Measurements from ENCODE around the gene ZNF576. TPM values are rescaled to one million over a fixed set of nuclear protein-coding genes. Genes with fewer than 3 reads are reported as not detected.
A peak's percentile ranks its signal among the peaks of the same experiment; 100 is the strongest.
"Not testable (repeated sequence)": the region's sequence is repeated elsewhere in the genome, so short reads cannot be mapped to it uniquely, and the experiment has no call there.

The ZNF576 gene
- total RNA-seq, 2 donors from 2014 or later: 15.9 to 19.6 TPM

DNA sequence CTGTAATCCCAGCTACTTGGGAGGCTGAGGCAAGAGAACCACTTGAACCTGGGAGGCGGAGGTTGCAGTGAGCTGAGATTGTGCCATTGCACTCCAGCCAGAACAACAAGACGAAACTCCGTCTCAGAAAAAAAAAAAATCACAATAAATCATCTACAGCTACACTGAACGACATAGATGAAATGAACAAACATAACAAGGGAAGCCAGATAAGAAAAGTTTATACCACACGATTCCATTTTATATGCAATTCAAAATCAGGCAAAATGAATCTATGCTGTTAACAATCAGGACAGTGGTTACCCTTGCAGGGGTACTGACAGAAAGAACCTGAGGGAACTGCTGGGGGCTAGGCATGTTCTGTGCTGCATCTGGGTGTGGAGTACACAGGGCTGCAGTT is 26.7 kb upstream of the ZNF576 start:
- ATAC-seq: no peak

DNA sequence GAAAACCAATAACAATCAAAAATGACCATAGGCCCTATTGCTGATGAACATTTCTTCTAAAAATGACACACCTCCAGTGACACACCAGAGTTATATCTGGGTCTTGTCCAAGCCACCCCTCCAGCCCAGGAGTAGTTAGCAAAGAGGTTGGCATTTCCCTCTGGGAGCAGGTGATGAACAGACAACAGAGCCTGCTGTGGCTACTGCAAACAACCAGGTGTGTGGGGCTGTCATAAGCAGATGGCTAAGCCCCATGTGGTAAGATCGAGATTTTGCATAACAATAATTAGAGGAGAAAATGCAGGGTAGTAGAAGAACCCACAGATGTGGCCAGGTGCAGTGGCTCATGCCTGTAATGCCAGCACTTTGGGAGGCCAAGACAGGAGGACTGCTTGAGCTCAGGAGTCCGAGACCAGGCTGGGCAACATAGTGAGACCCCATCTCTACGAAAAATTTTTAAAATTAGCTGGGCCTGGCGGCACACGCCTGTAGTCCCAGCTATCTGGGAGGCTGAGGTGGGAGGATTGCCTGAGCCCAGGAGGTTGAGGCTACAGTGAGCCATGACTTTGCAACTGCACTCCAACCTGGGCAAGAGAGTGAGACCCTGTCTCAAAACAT is 26.1 kb upstream of the ZNF576 start:
- peak overlapping the region in 1 of 2 donors; percentile 42 for H3K27ac Mint-ChIP-seq

More for the DNA sequence above, 26.7 kb upstream of the ZNF576 start:
- Mint-ChIP-seq H3K27ac (peak overlapping the region in 1 of 2 donors; percentile 42), H3K9me3 (no peaks in the 10 kb centered on the region), H3K36me3 (no peaks in the 10 kb centered on the region)
- no peak for DNase-seq (ENCODE audit: low spot score in 2 of 2)

DNA sequence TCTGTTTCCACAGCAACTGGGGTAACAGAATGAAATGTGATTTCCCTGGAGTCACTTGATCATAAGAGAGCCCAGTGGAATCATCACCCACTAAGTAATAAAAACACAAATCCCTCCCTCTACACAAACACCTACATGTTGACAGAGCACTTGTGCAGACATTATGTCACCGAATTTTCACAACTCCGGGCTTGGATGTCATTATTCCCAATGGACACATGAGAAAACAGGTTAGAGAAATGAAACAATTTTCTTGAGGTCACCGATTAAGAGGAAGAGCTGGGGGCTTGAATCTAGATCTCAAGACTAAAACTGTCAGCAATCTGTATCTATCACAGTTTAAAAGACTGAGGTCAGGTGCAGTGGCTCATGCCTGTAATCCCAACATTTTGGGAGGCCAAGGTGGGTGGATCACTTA is 24.2 kb upstream of the ZNF576 start:
- no peak for ATAC-seq
- H3K27ac Mint-ChIP-seq: peak overlapping the region in 1 of 2 donors; percentile 38

More for the DNA sequence above, 26.1 kb upstream of the ZNF576 start:
- ATAC-seq (no peak), DNase-seq (ENCODE audit: low spot score in 2 of 2) (no peak)
- Mint-ChIP-seq H3K9me3 (no peaks in the 10 kb centered on the region), H3K36me3 (peaks cover 4 to 5% of the 10 kb centered on the region in 2 donors)

DNA sequence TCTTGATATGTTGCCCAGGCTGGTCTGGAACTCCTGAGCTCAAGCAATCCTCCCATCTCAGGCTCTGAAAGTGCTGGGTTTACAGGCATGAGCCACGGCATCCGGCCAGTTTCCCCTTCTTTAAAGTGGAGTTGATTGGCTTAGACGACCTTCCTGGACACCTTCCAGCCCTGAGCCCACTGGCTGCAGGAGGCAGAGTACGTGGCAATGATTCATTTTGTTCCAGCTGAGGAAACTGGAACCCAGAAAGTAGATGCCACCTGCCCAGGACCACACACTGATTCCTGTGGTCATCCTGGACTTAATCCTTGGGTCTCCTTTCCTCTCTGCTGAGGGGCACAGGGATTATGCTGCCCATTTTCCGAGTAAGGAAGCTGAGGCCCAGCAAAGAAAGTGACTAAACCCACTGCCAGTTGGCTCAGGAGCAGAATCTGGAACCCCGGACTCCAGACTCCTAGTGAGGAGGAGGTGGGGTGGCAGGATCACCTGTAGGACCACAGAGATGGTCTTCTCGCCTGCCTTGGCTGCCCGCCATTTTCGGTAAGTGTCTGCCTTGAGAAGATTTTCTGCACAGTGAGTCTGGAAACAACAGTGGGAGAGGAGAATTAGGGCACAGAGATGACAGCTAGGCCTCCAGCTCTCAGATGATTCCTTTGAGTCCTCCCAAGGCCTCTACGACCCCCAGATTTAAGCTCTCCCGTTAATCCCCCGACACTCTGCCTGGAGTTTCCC is 21.8 kb upstream of the ZNF576 start:
- peaks cover 7% of the 10 kb centered on the region in 2 donors for H3K36me3 Mint-ChIP-seq
- DNase-seq (ENCODE audit: low spot score in 2 of 2): no peak
- no peak for ATAC-seq
- peak overlapping the region; percentile 98 to 99 for H3K27ac Mint-ChIP-seq
- no peaks in the 10 kb centered on the region for H3K9me3 Mint-ChIP-seq

More for the DNA sequence above, 24.2 kb upstream of the ZNF576 start:
- H3K9me3 Mint-ChIP-seq: no peaks in the 10 kb centered on the region
- peaks cover 5 to 6% of the 10 kb centered on the region in 2 donors for H3K36me3 Mint-ChIP-seq
- DNase-seq (ENCODE audit: low spot score in 2 of 2): no peak

DNA sequence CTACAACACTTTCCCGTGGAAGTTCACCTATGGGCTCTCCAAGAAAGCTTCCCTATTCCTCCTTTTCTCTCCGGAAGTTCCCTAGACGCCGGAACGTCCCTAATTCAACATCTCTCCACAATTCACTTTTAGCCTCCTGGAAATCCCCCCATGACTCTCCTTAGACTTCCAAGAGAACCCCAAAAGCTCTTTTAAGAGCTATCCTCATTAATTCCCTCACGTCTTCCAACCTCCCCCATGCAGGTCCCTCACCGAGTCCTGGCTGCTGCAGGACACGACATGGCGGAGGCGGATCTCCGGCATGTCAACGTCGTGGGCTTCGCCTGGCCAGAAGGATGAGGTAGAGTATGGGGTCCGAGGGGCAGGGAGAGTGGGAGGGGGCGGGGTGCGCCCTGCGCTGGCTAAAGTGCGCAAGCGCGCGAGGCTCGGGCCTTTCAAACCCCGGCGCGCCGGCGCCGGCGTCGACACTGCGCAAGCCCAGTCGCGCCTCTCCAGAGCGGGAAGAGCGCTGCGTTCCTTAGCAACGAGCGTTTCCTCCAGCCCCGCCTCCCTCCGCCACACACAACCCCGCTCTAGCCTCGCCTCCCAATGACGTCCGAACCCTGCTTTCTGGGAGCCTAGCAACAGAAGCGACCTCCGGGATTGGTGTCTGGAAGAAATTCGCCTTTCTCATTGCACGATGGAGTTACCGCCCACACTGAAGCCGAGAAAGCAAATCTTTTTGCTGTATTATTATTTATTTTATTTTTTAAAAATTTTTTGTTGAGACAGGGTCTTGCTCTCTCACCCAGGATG is 21.0 kb upstream of the ZNF576 start, which contains the start of the genes PINLYP and XRCC1:
Gene PINLYP (plus strand): TSS at position 646 of the 795 bp plus-strand sequence. CDS start 1,391 bp downstream, outside the sequence.
Gene XRCC1 (minus strand): TSS at position 372 of the 795 bp plus-strand sequence. CDS start 69 bp downstream, at position 303.
- DNase-seq (ENCODE audit: low spot score in 2 of 2): peak; percentile 92 to 94
- Mint-ChIP-seq H3K36me3 (peaks cover 13 to 14% of the 10 kb centered on the region in 2 donors), H3K9me3 (no peaks in the 10 kb centered on the region), H3K27ac (peak within 1 kb of the TSS; percentile 98 to 99)
- peak; percentile 99 to 100 for ATAC-seq

DNA sequence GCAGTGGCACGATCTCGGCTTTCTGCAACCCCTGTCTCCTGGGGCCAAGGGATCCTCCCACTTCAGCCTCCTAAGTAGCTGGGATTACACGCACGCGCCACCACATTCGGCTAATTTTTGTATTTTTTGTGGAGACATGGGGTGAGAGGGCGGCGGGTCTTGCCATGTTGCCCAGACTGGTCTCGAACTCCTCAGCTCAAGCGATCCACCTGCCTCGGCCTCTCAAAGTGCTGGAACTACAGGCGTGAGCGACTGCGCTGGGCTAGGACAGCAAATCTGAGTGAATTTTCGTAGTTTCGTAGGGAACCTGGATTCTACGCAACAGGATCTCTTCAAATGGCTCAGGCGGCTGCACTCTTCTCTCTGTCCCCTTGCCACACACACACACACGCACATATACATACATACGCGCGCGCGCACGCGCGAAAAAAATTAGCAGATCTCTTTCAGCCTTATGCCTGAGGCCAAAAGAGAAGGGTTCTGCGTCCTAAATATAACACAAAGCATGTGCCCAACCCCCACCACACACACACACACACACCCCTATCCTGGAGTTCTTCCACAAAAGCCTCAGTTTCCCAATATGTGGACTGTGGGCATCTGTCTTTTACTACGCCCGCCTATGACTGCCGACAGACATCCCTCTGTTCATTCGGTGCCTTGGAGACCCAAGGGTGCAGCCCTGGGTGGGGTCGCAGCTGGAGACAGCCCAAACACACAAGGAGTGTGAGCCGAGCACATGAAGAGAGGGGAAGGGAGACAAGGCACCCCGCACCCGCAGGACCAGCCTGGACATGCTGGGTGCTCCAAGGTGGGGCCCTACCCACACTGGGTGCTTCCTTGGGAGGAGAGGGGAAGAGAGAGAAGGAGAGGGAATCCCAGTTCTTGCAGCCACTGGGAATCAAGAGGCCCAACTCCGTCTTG is 20.2 kb upstream of the ZNF576 start:
- Mint-ChIP-seq H3K27ac (peak overlapping the region; percentile 92 to 98), H3K9me3 (no peaks in the 10 kb centered on the region), H3K36me3 (peaks cover 13 to 14% of the 10 kb centered on the region in 2 donors)
- ATAC-seq (no peak), DNase-seq (ENCODE audit: low spot score in 2 of 2) (no peak)

DNA sequence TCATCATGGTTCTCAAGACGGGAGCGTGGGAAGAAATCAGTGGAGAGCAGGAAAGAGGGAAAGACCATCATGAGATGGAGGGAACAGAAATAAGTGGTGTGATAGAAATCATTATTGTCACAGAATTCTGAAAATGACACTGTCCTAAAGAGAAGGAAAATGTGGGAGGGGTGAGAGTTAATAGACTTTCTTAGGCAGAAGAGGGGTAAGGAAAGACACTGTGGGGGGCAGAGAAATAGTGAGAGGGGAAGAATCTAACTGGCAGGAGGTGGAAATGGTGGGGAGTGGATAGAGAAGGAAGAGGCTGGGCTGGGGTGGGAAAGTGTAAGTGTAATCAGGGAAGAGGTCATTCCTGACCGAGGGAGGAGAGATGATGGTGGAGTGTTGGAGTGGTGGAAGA is 17.6 kb upstream of the ZNF576 start:
- Mint-ChIP-seq H3K36me3 (peaks cover 13 to 14% of the 10 kb centered on the region in 2 donors), H3K27ac (peak overlapping the region in 1 of 2 donors; percentile 93), H3K9me3 (no peaks in the 10 kb centered on the region)
- no peak for DNase-seq (ENCODE audit: low spot score in 2 of 2)
- no peak for ATAC-seq

DNA sequence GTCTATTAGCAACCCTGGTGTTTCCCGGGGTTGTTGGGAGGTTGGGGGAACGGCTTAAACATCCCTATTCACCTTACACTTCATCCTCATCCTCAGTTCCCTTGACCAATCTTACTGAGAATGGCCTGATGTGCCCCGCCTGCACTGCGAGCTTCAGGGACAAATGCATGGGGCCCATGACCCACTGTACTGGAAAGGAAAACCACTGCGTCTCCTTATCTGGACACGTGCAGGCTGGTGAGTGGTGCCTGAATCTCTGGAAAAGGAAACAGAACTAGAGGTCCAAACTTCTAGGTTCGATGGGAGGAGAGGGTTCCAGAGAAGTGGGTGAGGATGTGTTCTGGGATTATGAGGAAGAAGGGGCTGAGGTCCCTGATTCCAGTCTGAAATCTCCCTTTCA is 14.9 kb upstream of the ZNF576 start:
- H3K27ac Mint-ChIP-seq: no peak overlapping the region

DNA sequence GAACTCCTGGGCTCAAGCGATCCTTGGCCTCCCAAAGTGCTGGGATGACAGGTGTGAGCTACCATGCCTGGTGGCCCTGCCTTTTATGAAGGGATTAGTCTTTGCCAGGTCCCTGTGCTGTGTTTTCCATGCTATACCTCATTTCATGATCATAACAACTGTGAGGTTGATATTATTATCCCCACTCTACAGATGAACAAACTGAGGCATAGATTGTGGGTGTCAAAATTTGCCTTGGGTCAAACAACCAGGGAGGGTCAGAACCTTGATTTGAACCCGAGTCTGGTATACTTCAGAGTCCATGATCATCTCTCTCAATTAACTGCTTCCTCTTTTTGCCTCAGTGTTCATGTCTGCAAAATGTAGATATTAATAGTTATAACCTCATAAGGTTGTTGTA is 13.9 kb upstream of the ZNF576 start:
- DNase-seq (ENCODE audit: low spot score in 2 of 2) (no peak), ATAC-seq (no peak)
- no peaks in the 10 kb centered on the region for H3K9me3 Mint-ChIP-seq
- H3K27ac Mint-ChIP-seq: no peak overlapping the region
- H3K36me3 Mint-ChIP-seq: peaks cover 7 to 18% of the 10 kb centered on the region in 2 donors

More for the DNA sequence above, 14.9 kb upstream of the ZNF576 start:
- DNase-seq (ENCODE audit: low spot score in 2 of 2) (no peak), ATAC-seq (no peak)
- peaks cover 7 to 18% of the 10 kb centered on the region in 2 donors for H3K36me3 Mint-ChIP-seq
- no peaks in the 10 kb centered on the region for H3K9me3 Mint-ChIP-seq

DNA sequence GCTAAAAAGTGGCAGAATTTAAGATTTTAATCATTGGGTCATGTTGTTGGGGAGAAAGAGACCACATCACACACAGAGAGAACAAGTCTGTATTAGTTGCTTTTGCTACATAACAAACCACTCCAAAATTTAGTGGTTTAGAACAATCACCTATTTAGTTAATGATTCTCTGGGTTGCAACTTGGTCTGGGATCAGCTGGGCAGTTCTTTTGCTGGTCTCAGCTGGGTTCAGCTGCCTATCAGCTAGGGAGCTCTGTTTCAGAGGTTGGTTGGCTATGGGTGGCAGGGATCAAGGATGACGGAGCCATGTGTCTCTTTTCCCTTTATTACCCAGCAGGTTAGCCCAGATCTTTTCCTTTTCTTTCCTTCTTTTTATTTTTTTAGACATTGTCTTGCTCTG is 11.9 kb upstream of the ZNF576 start:
- H3K9me3 Mint-ChIP-seq: no peaks in the 10 kb centered on the region
- no peak for DNase-seq (ENCODE audit: low spot score in 2 of 2)
- peaks cover 7 to 17% of the 10 kb centered on the region in 2 donors for H3K36me3 Mint-ChIP-seq
- H3K27ac Mint-ChIP-seq: peak overlapping the region in 1 of 2 donors; percentile 42
- no peak for ATAC-seq

DNA sequence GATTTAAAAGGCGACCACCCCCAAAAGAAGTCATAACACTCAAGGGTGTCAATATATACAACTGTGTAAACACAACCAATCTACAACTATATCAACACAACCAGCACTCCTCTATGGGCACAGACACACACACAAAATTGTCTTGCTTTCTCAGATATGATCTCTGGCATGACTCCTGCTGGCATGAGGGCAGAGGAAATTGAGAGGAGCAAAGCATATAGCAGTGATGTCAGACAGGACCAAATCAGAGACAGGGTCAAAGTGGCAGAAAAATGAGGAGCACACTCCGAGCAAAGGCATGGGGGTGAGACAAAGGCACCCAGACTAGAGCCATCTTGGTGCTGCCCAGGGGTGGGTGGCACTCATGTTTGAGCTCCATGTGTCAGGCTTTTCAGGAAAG is 10.0 kb upstream of the ZNF576 start:
- Mint-ChIP-seq H3K9me3 (no peaks in the 10 kb centered on the region), H3K36me3 (peaks cover 0 to 10% of the 10 kb centered on the region in 2 donors), H3K27ac (peak overlapping the region in 1 of 2 donors; percentile 42)
- DNase-seq (ENCODE audit: low spot score in 2 of 2) (no peak), ATAC-seq (no peak)

DNA sequence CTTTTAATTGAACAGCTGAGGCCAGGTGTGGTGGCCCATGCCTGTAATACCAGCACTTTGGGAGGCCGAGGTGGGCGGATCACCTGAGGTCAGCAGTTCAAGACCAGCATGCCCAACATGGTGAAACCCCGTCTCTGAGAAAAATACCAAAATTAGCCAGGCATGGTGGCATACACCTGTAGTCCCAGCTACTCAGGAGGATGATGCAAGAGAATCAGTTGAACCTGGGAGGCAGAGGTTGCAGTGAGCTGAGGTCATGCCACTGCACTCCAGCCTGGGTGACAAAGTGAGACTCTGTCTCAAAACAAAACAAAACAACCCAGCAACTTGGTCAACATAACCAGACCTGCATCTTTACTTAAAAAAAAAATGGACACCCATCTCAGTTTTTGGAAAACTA is 9.4 kb upstream of the ZNF576 start:
- DNase-seq (ENCODE audit: low spot score in 2 of 2); H3K27ac Mint-ChIP-seq: not testable (repeated sequence)

DNA sequence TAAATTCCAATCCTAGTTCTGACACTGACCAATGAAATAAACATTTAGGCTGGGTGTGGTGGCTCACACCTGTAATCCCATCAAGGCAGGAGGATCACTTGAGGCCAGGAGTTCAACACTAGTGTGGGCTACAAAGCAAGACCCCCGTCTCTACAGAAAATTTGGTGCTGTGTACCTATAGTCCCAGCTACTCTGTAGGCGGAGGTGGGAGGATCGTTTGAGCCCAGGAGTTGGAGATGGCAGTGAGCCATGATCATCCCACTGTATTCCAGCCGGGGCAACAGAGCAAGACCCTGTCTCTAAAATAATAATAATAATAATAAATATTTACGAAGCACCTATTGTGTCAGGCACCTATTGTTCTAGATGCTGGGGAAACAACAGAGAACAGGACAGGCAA is 7.1 kb upstream of the ZNF576 start:
- Mint-ChIP-seq H3K9me3 (no peaks in the 10 kb centered on the region), H3K36me3 (peaks cover 8 to 19% of the 10 kb centered on the region in 2 donors), H3K27ac (no peak overlapping the region)
- ATAC-seq (no peak), DNase-seq (ENCODE audit: low spot score in 2 of 2) (no peak)

More for the DNA sequence above, 9.4 kb upstream of the ZNF576 start:
- H3K36me3 Mint-ChIP-seq, ATAC-seq, H3K9me3 Mint-ChIP-seq: not testable (repeated sequence)

DNA sequence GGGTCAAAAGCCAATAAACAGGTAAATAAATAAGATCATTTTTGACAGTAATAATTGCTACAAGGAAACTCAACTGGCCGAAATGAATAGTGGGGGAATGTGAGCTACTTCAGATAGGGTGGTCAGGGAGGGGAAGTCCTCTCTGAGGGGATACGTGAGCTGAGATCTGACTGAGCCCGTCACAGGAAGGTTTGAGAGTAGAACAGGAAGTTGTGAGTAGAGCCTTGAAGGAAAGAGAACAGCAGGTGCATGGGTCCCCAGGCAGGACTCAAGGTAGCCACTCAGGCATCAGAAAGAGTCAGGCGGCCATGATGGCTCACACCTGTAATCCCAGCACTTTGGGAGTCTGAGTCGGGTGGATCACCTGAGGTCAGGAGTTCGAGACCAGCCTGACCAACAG is 6.7 kb upstream of the ZNF576 start:
- H3K27ac Mint-ChIP-seq: peak overlapping the region in 1 of 2 donors; percentile 33
- DNase-seq (ENCODE audit: low spot score in 2 of 2): no peak
- no peak for ATAC-seq
- H3K9me3 Mint-ChIP-seq: no peaks in the 10 kb centered on the region
- peaks cover 8 to 19% of the 10 kb centered on the region in 2 donors for H3K36me3 Mint-ChIP-seq

DNA sequence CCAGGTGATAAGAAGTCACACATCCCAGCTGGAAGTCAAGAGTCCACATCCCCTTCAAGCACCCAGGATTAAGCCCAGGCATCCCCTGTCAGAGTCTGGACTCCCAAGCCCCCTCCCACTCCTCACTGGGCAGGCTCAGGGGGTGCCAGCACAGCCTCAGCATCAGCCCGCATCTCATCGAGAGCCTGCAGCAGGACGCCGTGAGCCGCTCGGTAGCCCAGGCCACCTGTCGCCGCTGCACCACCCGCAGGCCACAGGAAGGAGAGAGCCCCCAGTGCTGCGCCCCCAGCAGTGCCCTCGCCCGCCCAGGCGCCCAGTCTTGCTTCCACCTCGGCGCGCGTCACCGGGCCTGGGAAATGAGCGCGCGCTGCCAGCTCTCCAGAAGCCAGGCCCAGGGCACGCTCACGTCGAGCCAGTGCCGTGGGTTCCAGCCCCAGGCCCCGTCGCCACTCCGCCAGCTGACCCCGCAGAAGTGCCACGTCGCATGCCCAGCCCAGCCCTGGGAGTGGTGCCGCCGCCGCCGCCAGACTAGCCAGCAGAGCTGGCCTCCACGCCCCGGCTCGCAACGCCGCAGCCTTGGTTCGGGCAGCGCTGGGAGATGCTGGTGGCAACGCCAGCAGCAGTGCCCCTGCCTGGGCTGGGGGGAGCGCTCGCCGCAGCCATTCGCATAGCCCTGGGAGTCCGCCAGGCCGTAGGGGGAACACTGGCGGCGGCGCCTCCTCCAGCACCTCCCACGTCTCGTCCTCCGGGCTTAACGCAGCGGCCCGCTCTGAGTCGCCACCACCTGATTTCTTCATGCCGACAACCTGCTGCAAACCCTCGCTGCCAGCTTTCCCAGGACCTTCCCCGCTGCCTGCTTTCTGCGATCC is 4.3 kb upstream of the ZNF576 start:
- Mint-ChIP-seq H3K36me3 (peaks cover 25 to 27% of the 10 kb centered on the region in 2 donors), H3K9me3 (no peaks in the 10 kb centered on the region), H3K27ac (no peak overlapping the region)
- ATAC-seq: no peak
- DNase-seq (ENCODE audit: low spot score in 2 of 2): no peak

Measured in activated naive CD4-positive, alpha-beta T cell treated with anti-CD3 and anti-CD28 coated beads, Interleukin-2, amount 50 U/mL, for 72 hours (primary cell).